GM12874 (cell line): Measurements from ENCODE around the gene CAPN9.

Experiments used
- TF ChIP-seq, protein P1 (sequence below): IDR thresholded peaks from 2 replicates; pipeline ENCODE4 v1.5.1; 2011; ENCODE audit warnings: low read depth, mild to moderate bottlenecking, control low read depth, low read length, moderate library complexity; ENCODE audit not compliant: insufficient read depth

CAPN9 gene

GRCh38 chr1:230707732-230708630 is 39.2 kb upstream of the CAPN9 start:
- TF ChIP-seq, protein P1, sequence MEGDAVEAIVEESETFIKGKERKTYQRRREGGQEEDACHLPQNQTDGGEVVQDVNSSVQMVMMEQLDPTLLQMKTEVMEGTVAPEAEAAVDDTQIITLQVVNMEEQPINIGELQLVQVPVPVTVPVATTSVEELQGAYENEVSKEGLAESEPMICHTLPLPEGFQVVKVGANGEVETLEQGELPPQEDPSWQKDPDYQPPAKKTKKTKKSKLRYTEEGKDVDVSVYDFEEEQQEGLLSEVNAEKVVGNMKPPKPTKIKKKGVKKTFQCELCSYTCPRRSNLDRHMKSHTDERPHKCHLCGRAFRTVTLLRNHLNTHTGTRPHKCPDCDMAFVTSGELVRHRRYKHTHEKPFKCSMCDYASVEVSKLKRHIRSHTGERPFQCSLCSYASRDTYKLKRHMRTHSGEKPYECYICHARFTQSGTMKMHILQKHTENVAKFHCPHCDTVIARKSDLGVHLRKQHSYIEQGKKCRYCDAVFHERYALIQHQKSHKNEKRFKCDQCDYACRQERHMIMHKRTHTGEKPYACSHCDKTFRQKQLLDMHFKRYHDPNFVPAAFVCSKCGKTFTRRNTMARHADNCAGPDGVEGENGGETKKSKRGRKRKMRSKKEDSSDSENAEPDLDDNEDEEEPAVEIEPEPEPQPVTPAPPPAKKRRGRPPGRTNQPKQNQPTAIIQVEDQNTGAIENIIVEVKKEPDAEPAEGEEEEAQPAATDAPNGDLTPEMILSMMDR = no peak

- TF ChIP-seq, protein P1 = no peak
Observed at GRCh38 chr1:230708631-230709580, 38.3 kb upstream of the CAPN9 start.

- TF ChIP-seq, protein P1 = no peak
Observed at GRCh38 chr1:230709619-230710542, 37.3 kb upstream of the CAPN9 start.

- TF ChIP-seq, protein P1 = no peak
Observed at GRCh38 chr1:230710543-230710904, 36.7 kb upstream of the CAPN9 start.

- TF ChIP-seq, protein P1 = no peak
Observed at GRCh38 chr1:230711245-230711644, 35.9 kb upstream of the CAPN9 start.

GRCh38 chr1:230712470-230712942 is 34.7 kb upstream of the CAPN9 start:
- TF ChIP-seq, protein P1 = no peak

DNA sequence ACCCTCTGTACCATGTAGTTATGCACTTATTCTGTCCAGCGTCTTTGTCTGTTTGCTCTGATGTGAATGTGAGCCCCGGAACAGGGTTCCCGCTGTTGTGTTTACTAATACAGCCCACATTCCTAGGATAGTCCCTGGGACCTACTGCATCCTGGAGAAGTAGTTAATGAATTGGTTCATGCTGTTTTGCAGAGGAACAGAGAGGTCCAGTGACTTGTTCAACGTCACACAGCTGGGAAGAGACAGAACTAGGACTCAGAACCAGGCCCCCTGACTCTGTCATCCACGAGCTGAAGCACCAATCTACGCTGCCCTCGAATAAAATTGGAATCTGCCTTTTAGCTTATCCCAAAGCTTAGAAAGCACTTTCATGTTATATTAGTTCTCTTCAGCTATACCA is 34.0 kb upstream of the CAPN9 start:
- TF ChIP-seq, protein P1 = no peak
